NCI-H2171 (cell line): Measurements from ENCODE around the gene RBBP8.
A peak's percentile ranks its signal among the peaks of the same experiment; 100 is the strongest.
"Not testable (repeated sequence)": the region's sequence is repeated elsewhere in the genome, so short reads cannot be mapped to it uniquely, and the experiment has no call there.

Source experiments
- DNase-seq: peaks from one replicate; lab custom pipeline; 2025; lab: John Stamatoyannopoulos, UW

Gene RBBP8

DNA sequence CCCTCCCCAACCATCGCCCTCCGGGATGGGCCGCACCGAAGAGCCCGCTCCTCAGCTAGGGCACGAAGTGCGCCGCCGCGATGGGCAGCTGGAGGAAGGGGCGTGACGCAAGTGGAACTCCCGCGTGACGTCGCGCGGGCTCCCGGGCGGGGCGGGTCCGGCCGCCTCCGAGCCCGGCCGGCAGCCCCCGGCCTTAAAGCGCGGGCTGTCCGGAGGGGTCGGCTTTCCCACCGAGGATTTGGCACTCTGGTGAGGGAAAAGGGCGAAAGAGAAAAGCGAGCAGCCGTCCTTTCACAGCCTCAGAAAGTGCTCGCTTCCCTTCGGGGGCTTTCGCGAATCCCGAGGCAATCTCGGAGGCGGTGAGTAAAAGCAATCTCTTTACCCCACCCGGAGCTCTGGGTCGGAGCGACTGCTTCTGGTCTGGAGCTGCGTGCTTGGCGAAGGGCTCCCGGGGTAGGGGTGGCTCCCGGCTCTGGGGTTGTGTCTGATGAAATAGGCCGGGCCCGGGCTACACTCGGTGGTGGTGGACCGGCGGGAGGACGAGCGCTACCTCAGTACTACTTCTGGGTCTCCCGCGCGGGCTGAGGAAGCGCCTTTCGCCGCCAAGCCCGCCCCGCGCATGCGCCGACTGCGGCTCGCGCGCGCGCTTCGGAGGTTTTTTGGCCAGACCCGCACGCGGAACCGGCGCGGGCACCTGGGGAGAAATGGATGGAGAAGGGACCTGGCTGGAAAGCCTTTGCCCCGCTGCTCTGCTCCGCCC lies at the start of gene RBBP8:
RBBP8 (plus strand) TSS at position 123 of the 760 bp plus-strand sequence. CDS start 3,524 bp downstream, outside the sequence.
- peak; percentile 84 for DNase-seq

DNA sequence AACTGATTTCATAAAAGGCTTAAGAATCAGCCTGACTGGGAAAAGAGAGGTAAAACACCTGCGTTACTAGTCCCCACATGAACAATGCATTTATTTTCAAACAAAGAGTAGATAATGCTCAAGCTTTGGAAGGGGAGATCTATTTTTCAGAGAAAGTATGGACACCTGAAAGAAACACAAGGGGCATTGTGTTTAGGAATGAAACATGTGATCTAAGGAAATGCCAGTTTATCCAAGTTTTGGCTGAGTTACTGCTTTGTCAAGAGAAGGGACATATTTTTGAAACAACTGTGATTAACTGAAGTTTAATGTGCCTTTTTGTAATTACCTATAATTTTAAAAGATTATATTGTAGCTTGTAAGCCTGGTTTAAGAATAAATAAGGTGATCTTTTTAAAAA lies 49.3 kb upstream of the RBBP8 start:
- no peak for DNase-seq

DNA sequence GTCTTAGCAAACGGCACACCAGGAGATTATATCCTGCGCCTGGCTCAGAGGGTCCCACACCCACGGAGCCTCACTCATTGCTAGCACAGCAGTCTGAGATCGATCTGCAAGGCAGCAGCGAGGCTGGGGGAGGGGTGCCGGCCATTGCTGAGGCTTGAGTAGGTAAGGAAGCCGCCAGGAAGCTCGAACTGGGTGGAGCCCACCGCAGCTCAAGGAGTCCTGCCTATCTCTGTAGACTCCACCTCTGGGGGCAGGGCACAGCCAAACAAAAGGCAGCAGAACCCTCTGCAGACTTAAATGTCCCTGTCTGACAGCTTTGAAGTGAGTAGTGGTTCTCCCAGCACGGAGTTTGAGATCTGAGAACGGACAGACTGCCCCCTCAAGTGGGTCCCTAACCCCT lies 47.4 kb upstream of the RBBP8 start:
- DNase-seq, result not testable (repeated sequence)

DNA sequence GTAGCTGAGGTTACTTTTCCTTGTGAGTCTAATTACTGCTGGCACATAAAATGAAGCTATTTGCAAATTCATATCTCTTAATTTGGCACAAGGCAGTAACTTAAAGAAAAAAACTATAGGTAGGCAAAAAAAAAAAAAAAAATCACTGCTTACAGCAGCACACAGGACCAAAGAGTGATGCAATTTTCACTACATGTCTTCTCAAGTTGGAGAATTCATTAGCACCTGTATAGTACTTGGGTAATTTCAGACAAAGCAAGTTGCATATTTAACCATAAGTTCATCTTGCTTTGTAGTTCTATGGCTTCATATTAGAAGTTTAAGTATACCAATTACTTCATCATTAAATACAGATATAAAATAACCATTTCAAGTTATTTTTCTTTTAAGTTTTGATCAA lies 33.7 kb upstream of the RBBP8 start:
- DNase-seq, result no peak

DNA sequence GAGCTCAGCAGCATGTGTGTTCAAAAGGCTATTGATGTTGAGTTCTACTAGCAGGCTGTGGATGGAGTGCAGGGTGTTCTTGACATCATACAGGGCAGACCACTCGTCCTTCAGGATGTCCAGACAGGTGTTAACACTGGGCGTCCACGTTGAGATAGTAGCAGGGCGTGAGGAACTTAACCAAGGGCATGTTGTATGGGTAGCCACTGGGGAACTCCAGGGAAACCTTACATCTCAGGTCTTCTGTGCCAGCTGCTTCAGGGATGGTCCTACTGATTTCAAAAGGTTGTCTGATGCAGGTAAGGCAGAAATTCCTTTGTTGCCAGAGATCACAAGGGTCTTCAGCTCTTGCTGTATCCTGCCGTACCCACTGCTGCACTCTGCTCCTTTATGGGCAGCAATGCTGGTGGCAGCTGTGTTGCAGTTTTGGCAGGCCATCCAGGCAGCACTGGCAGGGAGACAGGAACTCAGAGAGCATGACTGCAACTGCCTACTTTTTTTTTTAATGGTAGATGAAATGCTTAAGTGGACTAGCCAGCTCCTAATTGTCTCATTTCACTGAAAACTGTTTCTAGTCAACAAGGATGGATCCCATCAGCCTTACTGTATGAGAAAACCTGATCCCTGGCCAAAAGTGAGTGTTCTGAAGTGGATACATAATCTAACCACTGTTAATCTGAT lies 32.4 kb upstream of the RBBP8 start:
- no peak for DNase-seq

DNA sequence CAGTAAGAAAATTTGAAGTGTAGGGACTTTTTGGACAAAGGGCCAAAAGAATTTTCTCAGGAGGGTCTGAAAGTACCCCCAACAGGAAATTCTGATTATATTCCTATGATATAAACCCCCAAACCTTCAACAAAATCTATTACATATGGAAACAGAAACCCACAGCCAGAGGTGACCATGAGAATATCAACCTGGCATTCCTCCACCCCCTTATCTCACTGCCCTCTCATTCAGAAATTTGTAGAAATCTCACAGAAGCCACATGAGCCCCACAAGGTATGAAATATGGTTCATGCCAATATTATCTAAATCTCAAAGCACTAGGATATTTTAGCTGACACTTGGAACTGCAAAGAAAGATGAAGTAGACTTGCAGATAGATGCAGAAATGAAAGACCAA lies 31.0 kb upstream of the RBBP8 start:
- DNase-seq, result no peak

DNA sequence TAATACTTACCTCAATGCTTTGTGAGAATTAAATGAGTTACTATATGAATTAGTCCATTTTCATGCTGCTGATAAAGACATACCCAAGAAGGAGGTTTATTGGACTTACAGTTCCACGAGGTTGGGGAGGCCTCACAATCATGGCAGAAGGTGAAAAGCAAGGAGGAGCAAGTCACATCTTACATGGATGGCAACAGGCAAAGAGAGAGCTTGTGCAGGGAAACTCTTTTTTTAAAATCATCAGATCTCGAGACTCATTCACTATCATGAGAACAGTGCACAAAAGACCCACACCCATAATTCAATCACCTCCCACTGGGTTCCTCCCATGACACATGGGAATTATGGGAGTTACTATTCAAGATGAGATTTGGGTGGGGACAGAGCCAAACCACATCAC lies 29.9 kb upstream of the RBBP8 start:
- not testable (repeated sequence) for DNase-seq

DNA sequence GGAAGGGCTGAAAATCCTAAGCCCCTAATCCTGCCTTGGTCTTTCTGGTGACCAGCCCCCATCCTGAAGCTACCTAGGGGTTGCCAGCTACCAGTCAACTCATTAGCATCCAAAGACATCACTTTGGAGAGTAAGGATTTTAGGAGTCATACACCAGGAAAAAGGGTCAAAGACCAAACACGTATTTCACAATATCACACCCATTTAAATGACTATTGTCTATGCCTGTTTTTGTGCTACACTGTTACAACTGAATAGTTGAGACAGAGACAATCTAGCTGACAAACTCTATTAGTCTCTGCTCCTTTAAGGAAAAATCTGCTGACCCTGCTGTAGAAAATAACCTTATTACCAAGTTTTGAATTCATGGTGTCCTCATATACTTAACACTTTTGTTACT lies 21.0 kb upstream of the RBBP8 start:
- no peak for DNase-seq

DNA sequence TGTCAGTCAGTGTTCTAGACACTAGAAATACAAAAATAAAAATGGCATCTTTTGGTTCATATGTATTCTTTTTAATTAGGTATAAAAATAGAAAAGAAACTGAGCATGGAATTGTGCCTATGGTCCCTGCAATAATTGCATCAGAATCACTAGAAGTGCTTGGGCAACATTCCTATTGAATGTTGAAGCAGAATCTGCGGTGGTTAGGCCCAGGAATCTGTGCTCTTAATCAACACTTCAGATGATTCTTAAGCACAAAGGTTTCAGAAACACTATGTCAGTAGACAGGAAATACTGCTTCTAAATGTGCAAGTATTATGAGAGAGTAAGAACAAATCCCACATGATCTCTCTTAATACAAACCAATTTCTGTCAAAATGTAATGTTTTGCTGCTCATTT lies 20.3 kb upstream of the RBBP8 start:
- no peak for DNase-seq

DNA sequence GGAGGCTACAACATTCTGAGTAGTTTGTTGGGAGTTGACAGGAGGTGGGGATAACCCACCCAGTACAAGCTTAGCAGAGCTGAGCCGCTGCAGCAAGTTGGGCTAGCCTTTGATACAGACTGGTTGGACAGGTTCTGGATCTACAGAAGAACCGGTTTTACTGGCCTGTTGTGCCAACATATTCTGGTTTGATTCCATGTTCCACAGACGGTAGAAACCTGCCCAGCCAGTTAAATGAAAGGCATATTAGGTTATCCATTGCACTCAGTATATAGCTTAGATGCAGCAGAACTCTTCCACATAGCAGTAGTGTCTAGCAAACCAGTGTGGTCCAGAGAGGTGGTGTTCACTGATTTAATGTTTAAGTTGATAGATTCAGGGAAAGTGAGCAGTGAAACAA lies 19.3 kb upstream of the RBBP8 start:
- DNase-seq, result no peak

DNA sequence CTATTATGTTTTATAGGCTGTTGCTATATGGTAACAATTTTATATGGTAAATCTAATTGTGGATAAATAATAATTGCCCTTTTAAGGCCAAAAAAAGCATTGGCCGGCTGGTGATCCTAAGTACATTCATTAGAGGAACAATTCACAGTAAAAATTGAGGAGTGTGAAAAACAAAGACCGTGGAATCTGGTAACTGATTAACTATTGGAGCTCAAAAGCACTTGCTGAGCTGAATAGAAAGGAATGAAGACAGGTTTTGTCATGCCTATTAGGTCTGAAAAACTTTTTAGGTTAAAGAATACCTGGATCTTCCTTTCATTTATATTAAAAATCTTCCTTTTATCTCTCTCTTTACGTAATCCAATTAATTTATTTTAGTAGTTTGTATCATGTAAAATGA lies 18.5 kb upstream of the RBBP8 start:
- no peak for DNase-seq

DNA sequence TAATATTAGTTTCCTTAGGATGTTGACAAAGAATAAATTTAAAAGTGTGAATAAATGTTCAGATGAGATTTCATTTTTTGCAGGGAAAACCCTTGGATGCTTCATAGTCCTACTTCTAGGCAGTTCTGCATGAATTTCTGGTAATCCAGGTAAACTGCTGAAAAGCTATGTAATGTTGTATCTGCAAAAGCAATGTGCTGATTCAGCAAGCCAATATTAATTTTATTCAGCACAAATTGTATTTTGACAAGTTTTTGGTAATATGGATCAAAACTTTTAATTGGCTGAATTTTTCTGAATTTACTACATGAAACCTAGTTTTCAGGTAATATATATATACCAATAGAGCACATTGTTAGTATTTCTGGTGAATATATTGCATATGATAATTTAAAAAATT lies 17.8 kb upstream of the RBBP8 start:
- no peak for DNase-seq

DNA sequence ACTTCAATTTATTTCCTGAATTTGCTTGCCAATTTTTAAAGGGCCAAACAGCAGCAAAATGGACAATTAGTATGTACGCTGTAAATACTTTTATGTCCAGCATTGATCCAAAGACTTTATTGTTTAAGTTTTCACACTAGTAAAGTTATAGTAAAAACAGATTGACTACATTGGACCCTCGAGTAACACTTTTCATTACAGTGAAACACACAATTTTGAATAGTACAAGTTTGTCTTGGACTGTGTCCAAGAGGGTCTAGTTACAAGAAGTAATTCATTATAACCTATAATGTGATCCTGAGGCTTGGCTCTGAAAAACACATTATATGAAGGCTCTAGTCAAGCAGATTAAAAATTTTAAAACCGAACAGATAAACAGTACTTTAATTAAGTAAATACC lies 11.4 kb upstream of the RBBP8 start:
- peak; percentile 2 for DNase-seq

DNA sequence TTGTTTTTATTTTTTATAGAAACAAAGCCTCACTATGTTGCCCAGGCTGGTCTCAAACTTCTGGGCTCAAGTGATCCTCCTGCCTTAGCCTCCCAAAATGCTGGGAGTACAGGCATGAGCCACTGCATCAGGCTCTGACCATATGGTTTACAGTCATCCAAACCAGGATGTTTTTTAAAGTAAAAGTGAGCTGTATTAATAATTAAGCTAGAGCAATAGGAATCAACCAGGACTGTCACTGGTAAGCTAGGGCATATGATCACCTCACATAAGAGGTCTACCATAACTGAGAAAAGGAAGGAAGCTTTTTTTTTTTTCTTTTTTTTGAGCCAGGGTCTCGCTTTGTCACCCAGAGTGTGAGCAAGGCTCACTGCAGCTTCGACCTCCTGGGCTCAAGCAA lies 8.5 kb upstream of the RBBP8 start:
- no peak for DNase-seq

DNA sequence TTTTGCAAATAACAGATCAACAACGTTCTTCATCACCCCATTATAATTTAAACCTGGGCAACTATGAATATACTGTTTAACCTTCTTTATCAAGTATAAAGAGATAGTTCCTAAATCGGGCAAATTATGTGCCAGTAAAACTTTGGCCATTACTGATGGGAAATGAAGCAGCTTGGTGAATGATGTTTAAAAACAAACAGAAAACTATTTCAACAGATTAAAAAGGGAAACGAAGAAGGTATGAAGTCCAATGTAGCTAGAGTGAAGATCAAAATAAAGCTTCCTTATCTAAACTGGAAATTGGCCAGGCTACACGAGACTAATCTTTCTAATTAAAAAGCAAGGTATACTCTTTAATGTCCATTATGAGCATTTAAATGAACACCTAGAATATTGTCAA lies 6.7 kb upstream of the RBBP8 start:
- no peak for DNase-seq

DNA sequence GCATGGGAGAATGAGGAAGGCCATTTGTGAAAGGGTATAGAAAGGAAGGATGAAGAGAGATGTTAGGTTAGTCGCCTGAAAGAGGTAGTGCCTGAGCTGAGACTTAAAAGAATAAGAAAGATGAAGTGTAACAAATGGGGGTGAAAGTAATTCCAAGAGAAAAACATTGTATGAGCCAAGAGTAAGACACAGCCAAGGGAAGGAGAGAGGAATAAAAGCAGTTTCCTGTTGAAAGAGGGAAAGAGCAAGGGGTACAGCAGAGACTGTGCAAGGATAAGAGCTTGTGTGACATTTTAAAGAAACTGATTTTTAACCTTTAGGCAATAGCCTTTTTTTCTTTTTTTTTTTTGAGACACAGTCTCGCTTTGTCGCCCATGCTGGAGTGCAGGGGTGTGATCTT lies 4.8 kb upstream of the RBBP8 start:
- DNase-seq, result no peak

DNA sequence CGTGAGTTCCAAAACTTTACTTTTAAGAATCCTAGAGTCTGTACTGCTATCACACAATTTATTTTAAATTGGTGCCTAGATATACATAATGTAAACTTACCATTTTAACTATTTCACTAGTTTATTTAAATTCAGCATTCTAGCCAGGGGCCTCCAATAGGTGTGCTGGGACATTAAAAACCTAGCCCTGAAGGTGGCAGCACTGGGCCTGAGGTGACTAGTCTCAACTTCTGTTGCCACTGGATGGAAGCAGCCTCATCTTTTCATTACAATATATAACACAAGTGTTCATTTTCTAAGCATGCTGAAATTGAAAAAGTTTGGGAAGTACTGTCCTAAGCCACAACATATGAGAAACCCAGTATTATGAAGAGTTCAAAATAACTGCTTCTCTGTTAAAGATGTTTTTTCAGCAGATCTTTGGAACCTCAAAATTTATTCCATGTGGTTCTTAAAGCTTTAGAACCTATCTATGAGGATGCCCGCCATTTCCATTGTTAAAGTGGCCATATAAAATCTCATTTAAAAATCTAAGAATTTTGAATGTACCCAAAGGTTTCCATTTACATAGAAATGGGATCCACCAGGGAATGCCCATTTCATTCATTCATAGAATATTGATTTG lies 2.9 kb upstream of the RBBP8 start:
- peak; percentile 21 for DNase-seq

DNA sequence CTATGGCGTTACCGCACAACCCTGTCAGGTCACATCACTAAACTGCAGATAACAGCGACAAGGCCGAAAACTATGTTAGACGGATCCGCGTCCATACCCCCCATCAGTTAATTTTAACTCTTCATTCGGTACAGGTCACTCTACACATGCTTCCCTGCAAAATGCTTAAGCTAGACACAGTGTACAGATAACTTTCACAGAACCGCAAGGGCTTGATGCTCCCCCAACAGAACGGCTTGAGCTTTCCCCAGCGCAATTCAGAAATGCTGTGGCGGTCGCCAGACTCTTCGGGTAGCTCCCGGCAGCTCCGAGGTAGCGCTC lies 283 bp upstream of the RBBP8 start:
- no peak for DNase-seq

DNA sequence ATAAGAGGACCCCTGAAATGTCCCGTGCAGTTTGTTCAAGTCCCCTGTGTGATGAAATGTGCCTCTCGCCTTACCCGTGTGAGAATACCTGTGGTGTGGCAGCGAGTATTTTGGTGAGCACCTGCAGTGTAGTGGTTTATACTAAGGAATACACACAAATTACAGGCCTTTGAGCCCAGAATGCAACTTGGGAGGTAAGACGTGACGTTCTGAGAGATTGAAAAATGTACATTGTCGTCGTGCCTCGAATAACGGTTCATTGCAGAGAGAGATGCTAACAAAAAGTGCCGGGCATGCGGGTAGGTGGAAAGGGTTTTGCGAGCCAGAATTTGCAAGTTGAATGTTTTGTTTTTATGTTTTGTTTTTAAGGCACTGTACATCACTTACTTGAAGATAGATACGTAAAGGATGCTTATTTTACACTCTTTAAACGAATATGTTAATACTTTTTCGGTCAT lies 867 bp downstream of the RBBP8 start:
- no peak for DNase-seq

DNA sequence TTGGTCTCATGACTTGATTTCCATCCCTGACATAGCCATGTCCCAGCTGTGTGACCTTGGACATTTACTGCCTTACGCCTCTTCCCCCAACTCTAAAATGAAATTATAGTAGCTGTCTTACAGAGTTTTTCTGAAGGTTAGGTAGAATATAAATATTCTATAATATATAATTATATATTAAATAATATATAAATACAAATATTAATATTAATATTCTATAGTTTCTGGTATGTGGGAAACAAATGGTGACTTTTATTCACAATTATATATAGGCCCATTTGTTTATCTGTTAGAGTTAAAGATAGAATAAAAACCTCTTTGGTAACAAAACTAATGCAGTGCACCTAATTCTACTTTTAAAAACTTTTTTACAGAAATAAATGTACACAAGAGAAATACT lies 1.7 kb downstream of the RBBP8 start:
- no peak for DNase-seq

DNA sequence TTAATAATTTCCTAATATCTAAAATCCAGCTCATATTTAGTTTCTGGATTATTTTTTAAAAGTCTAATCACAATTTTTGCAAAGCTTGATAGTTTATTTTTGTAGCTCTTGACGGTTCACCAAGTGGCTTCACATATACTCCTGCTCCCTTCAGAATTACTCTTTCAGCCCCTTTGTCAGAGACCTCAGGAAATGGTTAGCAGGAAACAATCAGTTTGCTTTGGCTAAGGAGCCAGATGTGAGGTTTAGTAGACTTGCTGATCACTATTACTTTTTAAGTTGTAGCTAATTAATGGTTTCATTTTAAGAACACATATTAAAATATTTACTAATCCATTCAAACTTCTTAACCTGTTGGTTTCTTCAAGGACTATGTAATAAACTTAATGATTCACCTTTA lies 2.3 kb downstream of the RBBP8 start:
- DNase-seq, result no peak

DNA sequence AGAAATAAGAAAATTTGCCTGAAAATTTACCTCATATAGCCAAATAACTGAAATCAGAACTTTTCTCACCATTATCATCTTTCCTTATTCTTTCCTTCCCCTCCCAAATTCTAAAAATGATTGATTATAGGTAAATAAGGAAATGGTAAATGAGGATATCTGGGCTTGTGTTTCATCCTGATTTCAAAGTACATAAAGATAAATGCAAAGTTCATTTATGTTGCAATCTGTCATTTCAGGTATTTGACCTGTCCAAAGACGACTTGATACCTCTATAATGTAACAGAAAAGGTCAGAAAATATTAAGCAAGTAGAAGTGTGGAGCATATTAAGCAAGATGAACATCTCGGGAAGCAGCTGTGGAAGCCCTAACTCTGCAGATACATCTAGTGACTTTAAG lies 3.4 kb downstream of the RBBP8 start:
- no peak for DNase-seq

DNA sequence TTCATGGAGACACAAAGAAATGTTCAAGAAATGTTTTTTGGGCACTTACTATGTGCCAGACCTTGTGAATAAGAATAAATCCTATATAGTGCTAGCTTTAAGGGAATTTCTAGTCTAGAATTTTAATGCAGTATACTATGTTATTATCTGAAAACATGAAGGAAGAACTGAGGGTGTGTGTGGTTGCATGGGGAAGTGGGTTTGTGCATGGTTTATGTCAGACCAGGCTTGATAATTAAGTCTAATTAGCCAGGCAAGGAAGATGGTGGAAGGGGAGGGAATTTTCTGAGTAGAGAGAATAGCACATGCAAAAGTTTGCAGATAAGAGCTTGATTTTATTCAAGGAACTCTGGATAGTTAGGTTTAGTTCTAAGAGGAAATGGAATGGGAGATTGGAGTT lies 6.5 kb downstream of the RBBP8 start:
- DNase-seq, result no peak

DNA sequence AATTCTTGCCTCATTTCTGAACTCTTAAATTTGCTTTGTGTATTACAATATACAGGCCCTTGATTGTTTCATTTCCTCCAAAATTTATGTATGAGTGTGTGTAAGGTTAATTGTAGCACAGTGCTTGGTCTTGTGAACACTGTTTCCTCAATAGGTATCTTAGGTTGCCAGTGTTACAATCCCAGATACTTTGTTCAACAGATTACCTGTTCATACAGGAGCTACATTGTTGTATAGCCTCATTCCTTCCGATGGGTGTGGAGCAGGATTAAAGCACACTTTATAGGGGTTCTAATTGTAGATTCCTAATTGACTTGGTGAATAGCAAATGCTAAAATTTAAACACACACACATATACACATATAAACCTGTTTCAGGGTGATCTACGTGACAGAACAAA lies 10.7 kb downstream of the RBBP8 start:
- DNase-seq, result no peak
